ENCODE results near the gene EPHB2. TPM values are rescaled to one million over a fixed set of nuclear protein-coding genes. Genes with fewer than 3 reads are reported as not detected.

EPHB2 gene
- total and polyA plus RNA-seq, 2 donors (not counting 1 experiment from before 2014, with no cell fraction given): 0.07 to 0.39 TPM

- DNase-seq: no peak
- ChIA-PET CTCF (interaction anchor here (1.6 kb wide), 1 partner anchor 42 kb away, joined by 4 read pairs; no protein-coding TSS in a partner anchor), POLR2A (no interaction called here)
- H3K79me2 ChIP-seq (ENCODE audit: control insufficient read depth, insufficient read depth, low read length): no peaks in the 10 kb centered on the region
- H4K20me1 ChIP-seq (ENCODE audit: control insufficient read depth, insufficient read depth, low read length, poor library complexity, severe bottlenecking): no peaks in the 10 kb centered on the region
- 91% methylated on average over 12 of the region's 14 CpGs for WGBS (ENCODE audit: insufficient coverage)
- ATAC-seq (ENCODE audit: low read depth): no peak
- H3K4me2 ChIP-seq (replicated peaks; ENCODE audit: low read depth, low read length, poor library complexity, severe bottlenecking): no peak overlapping the region
- H3K27ac Mint-ChIP-seq: no peak overlapping the region
- H3K4me3 ChIP-seq (ENCODE audit: control extremely low read depth in 1 of 5, extremely low read depth in 1 of 5, insufficient read depth in 1 of 5, low read depth in 2 of 5, low read length in 4 of 5): no peak overlapping the region
- H3K4me1 ChIP-seq (ENCODE audit: control insufficient read depth in 2 of 2, insufficient read depth in 2 of 2, low read length in 2 of 2): no peaks in the 10 kb centered on the region
- H3K27me3 Mint-ChIP-seq: peaks cover 24% of the 10 kb centered on the region
- H3K27ac ChIP-seq (ENCODE audit: low read length in 2 of 2): no peak overlapping the region
- H3K9me3 ChIP-seq (ENCODE audit: control extremely low read depth in 1 of 3, control insufficient read depth in 2 of 3, insufficient read depth in 1 of 3, low read length in 2 of 3): no peaks in the 10 kb centered on the region
- no peak overlapping the region for H3K9ac ChIP-seq (ENCODE audit: low read length)
- intact Hi-C loops (cut with micrococcal nuclease): no loop called here
- H3K27me3 ChIP-seq (replicated peaks in 1 of 4; ENCODE audit: control extremely low read depth in 1 of 4, control insufficient read depth in 3 of 4, insufficient read depth in 4 of 4, low read length in 3 of 4): peaks cover 0 to 3% (median 0%) of the 10 kb centered on the region in 4 experiments
- TF ChIP-seq CTCF (IDR thresholded peaks at IDR 0.05) (no peak), EZH2 (IDR thresholded peaks at IDR 0.05; ENCODE audit: borderline replicate concordance, insufficient read depth, low read depth, low read length, poor library complexity, severe bottlenecking) (no peak)
- H3K36me3 ChIP-seq (replicated peaks in 1 of 2; ENCODE audit: control extremely low read depth in 1 of 2, control insufficient read depth in 1 of 2, extremely low read depth in 1 of 2, insufficient read depth in 2 of 2, low read length in 1 of 2): no peaks in the 10 kb centered on the region
- H3K4me3 Mint-ChIP-seq: no peak overlapping the region
- H3K4me1 Mint-ChIP-seq: no peaks in the 10 kb centered on the region
- no peaks in the 10 kb centered on the region for H3K9me3 Mint-ChIP-seq (ENCODE audit: insufficient read depth)
- H2AFZ ChIP-seq (ENCODE audit: insufficient read depth, low read depth, low read length, poor library complexity, severe bottlenecking): no peak overlapping the region
These were observed 35.3 kb downstream of the EPHB2 start for GRCh38 chr1:22745669-22746585.

Measured in B cell (primary cell).